K562 (cell line): ENCODE measurements around the gene ANO8. TPM values are rescaled to one million over a fixed set of nuclear protein-coding genes. Genes with fewer than 3 reads are reported as not detected.

ENCODE experiments used
- ELF4 ChIP-seq: fragments of 450-650 bp; formaldehyde crosslinking; IDR thresholded peaks from 2 replicates; pipeline ENCODE4 v1.4.0; 2022; ENCODE audit warnings: missing genetic modification characterization
- GATAD2B ChIP-seq: fragments of 450-650 bp; IDR thresholded peaks from 2 replicates; pipeline ENCODE4 v1.6.1; 2017; ENCODE audit warnings: mild to moderate bottlenecking, borderline replicate concordance
- HMG20B ChIP-seq: fragments of 250-450 bp; sonication (Bioruptor Pico); IDR thresholded peaks from 2 replicates; pipeline ENCODE4 v1.5.0; 2021; ENCODE audit warnings: mild to moderate bottlenecking
- SAP30 ChIP-seq: fragments of 200-600 bp; sonication (generic); IDR thresholded peaks from 2 replicates; pipeline ENCODE4 v1.6.1; 2012; ENCODE audit warnings: borderline replicate concordance, low read depth, mild to moderate bottlenecking, moderate library complexity, low read length, control low read depth, inconsistent platforms; ENCODE audit not compliant: insufficient read depth, poor library complexity, severe bottlenecking
- SMARCB1 ChIP-seq: IDR thresholded peaks from 2 replicates; pipeline ENCODE4 v1.6.1; 2011; ENCODE audit warnings: improper control_type of control experiment, low read depth; ENCODE audit not compliant: insufficient read length
- TBL1XR1 ChIP-seq, 2 experiments: IDR thresholded peaks; 2 replicates each; pipeline ENCODE4 v1.6.1; 2012; ENCODE audit warnings: improper control_type of control experiment in 2 of 2, low read length in 2 of 2, mild to moderate bottlenecking in 1 of 2
- ZNF311 ChIP-seq: fragments of 250-450 bp; sonication (Bioruptor Pico); IDR thresholded peaks from 2 replicates; pipeline ENCODE4 v1.4.0; 2020; ENCODE audit warnings: mild to moderate bottlenecking, moderate library complexity
- ZNF644 ChIP-seq: fragments of 200-800 bp; sonication (Bioruptor generic); IDR thresholded peaks from 2 replicates; pipeline ENCODE4 v1.6.1; 2016; ENCODE audit warnings: low read depth, missing genetic modification characterization, missing compliant biosample characterization
- polyA plus RNA-seq, 8 experiments: library from polyadenylated mRNA; depleted of rRNA in 4 of 8; stranded (reverse) in 5 of 8; unstranded in 3 of 8; fragments of >200 nt; fragmentation: Nextera tagmentation in 2 of 8; fragmentation: Illumina TruSeq in 1 of 8; extraction: Ambion mirVana in 2 of 8; extraction: Trizol in 1 of 8; gene quantifications; 2 replicates each; pipeline versions ENCODE4 v1.2.1 to v1.2.3, GENCODE V29; 2011 to 2014; ENCODE audit warnings: inconsistent platforms in 1 of 8, missing spikeins in 1 of 8
- total RNA-seq, 7 experiments: library from RNA; depleted of rRNA in 6 of 7; stranded (reverse); fragments of >200 nt in 6 of 7; fragmentation: Illumina TruSeq in 2 of 7; extraction: Trizol in 2 of 7; gene quantifications; 2 replicates each; pipeline versions ENCODE4 v1.2.1 to v1.2.3, GENCODE V29; 2011 to 2021; ENCODE audit warnings: low replicate concordance in 1 of 7
- TF ChIP-seq, protein P1 (sequence below): fragments of 250-450 bp; sonication (Bioruptor Pico); IDR thresholded peaks from 2 replicates; pipeline ENCODE4 v1.8.0; 2021; ENCODE audit warnings: moderate library complexity, mild to moderate bottlenecking, inconsistent platforms
- TF ChIP-seq, protein P2 (sequence below): fragments of 250-450 bp; sonication (Bioruptor Pico); IDR thresholded peaks from 2 replicates; pipeline ENCODE4 v1.5.0; 2022; ENCODE audit warnings: mild to moderate bottlenecking
- TF ChIP-seq, protein P3 (sequence below): fragments of 200-800 bp; sonication (Bioruptor generic); IDR thresholded peaks from 2 replicates; pipeline ENCODE4 v1.6.1; 2017; ENCODE audit warnings: missing genetic modification characterization, missing compliant biosample characterization
- TF ChIP-seq, protein P4 (sequence below): fragments of 250-450 bp; sonication (Bioruptor Pico); IDR thresholded peaks from 2 replicates; pipeline ENCODE4 v1.9.0; 2021; ENCODE audit warnings: mild to moderate bottlenecking, inconsistent platforms
- TF ChIP-seq, protein P5 (sequence below): fragments of 250-450 bp; sonication (Bioruptor Pico); IDR thresholded peaks from 2 replicates; pipeline ENCODE4 v1.8.0; 2021; ENCODE audit warnings: borderline replicate concordance, mild to moderate bottlenecking, moderate library complexity; ENCODE audit not compliant: poor library complexity, severe bottlenecking
- TF ChIP-seq, protein P6 (sequence below): fragments of 450-650 bp; IDR thresholded peaks from 2 replicates; pipeline ENCODE4 v1.6.1; 2016; ENCODE audit warnings: antibody characterized with exemption

Gene ANO8
- total and polyA plus RNA-seq, 9 of the 15 experiments (the other 6 are each of a cell fraction or from before 2014, with no cell fraction given), result 0.07 to 7.6 (median 2.3) TPM; not detected in 1

DNA sequence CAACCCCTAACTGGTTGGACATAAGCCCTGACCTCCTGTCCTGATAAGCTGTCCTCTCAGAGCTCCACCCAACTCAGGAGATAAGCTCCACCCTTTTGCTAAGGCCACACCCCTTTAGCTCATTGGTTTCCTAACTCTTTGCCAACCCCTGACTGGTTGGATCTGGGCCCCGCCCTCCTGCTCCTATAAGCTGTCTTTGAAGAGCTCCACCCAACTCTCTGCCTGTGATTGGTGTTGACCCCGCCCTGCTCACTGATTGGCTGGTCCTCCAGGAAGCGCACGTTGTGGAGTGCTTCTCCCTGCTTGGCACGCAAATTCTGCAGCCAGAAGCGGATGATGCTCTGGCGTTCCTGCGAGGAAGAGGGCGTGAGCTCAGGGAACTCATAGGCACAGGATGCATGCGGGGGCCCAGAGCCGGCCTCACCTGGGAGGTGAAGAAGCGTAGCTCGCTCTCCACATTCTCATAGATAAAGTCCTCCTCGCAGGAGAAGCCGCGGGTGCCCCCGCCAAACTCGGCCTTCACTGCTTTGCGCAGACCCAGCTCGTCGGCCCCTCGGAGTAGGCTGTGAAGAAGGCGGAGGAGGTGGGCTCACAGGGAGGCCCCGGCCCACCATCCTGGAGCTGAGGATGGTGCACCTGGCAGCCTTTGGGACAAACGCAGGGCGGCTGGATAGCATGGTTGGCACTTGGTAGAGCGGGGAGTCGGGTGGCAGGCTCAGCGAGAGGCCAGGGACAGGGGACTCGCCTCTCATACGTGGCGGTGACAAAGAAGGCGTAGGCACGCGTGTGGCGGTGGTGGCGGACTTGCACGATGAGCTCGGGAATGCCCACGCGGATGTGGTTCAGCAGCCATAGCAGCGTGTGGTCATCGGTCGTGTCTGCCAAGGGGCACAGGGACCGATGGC lies 1.7 kb downstream of the ANO8 start (continued):
- no peak for TF ChIP-seq SAP30
- TF ChIP-seq ELF4 (CRISPR knock-in tag), result no peak
- no peak for TF ChIP-seq ZNF644 (tag)
- no peak for TF ChIP-seq ZNF311 (CRISPR knock-in tag)
- TF ChIP-seq, protein P1, sequence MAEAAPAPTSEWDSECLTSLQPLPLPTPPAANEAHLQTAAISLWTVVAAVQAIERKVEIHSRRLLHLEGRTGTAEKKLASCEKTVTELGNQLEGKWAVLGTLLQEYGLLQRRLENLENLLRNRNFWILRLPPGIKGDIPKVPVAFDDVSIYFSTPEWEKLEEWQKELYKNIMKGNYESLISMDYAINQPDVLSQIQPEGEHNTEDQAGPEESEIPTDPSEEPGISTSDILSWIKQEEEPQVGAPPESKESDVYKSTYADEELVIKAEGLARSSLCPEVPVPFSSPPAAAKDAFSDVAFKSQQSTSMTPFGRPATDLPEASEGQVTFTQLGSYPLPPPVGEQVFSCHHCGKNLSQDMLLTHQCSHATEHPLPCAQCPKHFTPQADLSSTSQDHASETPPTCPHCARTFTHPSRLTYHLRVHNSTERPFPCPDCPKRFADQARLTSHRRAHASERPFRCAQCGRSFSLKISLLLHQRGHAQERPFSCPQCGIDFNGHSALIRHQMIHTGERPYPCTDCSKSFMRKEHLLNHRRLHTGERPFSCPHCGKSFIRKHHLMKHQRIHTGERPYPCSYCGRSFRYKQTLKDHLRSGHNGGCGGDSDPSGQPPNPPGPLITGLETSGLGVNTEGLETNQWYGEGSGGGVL, result no peak
- TF ChIP-seq, protein P2, sequence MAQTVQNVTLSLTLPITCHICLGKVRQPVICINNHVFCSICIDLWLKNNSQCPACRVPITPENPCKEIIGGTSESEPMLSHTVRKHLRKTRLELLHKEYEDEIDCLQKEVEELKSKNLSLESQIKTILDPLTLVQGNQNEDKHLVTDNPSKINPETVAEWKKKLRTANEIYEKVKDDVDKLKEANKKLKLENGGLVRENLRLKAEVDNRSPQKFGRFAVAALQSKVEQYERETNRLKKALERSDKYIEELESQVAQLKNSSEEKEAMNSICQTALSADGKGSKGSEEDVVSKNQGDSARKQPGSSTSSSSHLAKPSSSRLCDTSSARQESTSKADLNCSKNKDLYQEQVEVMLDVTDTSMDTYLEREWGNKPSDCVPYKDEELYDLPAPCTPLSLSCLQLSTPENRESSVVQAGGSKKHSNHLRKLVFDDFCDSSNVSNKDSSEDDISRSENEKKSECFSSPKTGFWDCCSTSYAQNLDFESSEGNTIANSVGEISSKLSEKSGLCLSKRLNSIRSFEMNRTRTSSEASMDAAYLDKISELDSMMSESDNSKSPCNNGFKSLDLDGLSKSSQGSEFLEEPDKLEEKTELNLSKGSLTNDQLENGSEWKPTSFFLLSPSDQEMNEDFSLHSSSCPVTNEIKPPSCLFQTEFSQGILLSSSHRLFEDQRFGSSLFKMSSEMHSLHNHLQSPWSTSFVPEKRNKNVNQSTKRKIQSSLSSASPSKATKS (CRISPR knock-in tag), result no peak
- no peak for TF ChIP-seq GATAD2B
- no peak for TF ChIP-seq HMG20B
- TF ChIP-seq, protein P3, sequence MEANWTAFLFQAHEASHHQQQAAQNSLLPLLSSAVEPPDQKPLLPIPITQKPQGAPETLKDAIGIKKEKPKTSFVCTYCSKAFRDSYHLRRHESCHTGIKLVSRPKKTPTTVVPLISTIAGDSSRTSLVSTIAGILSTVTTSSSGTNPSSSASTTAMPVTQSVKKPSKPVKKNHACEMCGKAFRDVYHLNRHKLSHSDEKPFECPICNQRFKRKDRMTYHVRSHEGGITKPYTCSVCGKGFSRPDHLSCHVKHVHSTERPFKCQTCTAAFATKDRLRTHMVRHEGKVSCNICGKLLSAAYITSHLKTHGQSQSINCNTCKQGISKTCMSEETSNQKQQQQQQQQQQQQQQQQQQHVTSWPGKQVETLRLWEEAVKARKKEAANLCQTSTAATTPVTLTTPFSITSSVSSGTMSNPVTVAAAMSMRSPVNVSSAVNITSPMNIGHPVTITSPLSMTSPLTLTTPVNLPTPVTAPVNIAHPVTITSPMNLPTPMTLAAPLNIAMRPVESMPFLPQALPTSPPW, result no peak; the same call in 1 of the 2 replicates
- TF ChIP-seq, protein P4, sequence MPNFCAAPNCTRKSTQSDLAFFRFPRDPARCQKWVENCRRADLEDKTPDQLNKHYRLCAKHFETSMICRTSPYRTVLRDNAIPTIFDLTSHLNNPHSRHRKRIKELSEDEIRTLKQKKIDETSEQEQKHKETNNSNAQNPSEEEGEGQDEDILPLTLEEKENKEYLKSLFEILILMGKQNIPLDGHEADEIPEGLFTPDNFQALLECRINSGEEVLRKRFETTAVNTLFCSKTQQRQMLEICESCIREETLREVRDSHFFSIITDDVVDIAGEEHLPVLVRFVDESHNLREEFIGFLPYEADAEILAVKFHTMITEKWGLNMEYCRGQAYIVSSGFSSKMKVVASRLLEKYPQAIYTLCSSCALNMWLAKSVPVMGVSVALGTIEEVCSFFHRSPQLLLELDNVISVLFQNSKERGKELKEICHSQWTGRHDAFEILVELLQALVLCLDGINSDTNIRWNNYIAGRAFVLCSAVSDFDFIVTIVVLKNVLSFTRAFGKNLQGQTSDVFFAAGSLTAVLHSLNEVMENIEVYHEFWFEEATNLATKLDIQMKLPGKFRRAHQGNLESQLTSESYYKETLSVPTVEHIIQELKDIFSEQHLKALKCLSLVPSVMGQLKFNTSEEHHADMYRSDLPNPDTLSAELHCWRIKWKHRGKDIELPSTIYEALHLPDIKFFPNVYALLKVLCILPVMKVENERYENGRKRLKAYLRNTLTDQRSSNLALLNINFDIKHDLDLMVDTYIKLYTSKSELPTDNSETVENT (CRISPR knock-in tag), result no peak
- no peak; a peak in 1 of 4 replicates for TF ChIP-seq TBL1XR1 (IDR thresholded peaks at IDR 0.05; ENCODE audit: low read length in 2 of 2)
- TF ChIP-seq, protein P5, sequence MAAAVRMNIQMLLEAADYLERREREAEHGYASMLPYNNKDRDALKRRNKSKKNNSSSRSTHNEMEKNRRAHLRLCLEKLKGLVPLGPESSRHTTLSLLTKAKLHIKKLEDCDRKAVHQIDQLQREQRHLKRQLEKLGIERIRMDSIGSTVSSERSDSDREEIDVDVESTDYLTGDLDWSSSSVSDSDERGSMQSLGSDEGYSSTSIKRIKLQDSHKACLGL, result no peak
- no peak for TF ChIP-seq SMARCB1
- TF ChIP-seq, protein P6, sequence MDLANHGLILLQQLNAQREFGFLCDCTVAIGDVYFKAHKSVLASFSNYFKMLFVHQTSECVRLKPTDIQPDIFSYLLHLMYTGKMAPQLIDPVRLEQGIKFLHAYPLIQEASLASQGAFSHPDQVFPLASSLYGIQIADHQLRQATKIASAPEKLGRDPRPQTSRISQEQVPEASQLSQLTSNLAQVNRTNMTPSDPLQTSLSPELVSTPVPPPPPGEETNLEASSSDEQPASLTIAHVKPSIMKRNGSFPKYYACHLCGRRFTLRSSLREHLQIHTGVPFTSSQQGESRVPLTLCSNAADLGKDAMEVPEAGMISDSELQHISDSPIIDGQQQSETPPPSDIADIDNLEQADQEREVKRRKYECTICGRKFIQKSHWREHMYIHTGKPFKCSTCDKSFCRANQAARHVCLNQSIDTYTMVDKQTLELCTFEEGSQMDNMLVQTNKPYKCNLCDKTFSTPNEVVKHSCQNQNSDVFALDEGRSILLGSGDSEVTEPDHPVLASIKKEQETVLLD, result no peak
